IPS-18a (cell line): Measurements from ENCODE around the gene FLNA.
"Not testable (repeated sequence)": the region's sequence is repeated elsewhere in the genome, so short reads cannot be mapped to it uniquely, and the experiment has no call there.

Experiments
- H3K27ac ChIP-seq: one replicate; pipeline ENCODE4 v1.5.1; 2013; ENCODE audit warnings: low read length
- H3K27me3 ChIP-seq: one replicate; pipeline ENCODE4 v1.6.1; 2013; ENCODE audit warnings: mild to moderate bottlenecking, low read length; ENCODE audit not compliant: control insufficient read depth, insufficient read depth
- H3K36me3 ChIP-seq: one replicate; pipeline ENCODE4 v1.6.1; 2013; ENCODE audit warnings: low read depth, low read length; ENCODE audit not compliant: control insufficient read depth
- H3K4me1 ChIP-seq: one replicate; pipeline ENCODE4 v1.6.1; 2013; ENCODE audit warnings: low read depth, low read length; ENCODE audit not compliant: control insufficient read depth
- H3K4me3 ChIP-seq: one replicate; pipeline ENCODE4 v1.5.1; 2013; ENCODE audit warnings: low read length
- H3K9ac ChIP-seq: one replicate; pipeline ENCODE4 v1.6.1; 2013; ENCODE audit warnings: mild to moderate bottlenecking, low read length, moderate library complexity
- H3K9me3 ChIP-seq: one replicate; pipeline ENCODE4 v1.6.1; 2013; ENCODE audit warnings: low read depth, low read length; ENCODE audit not compliant: control insufficient read depth

FLNA gene

GRCh38 chrX:154396973-154397887 lies 22.8 kb upstream of the FLNA start:
- H3K27me3 ChIP-seq: no peaks in the 10 kb centered on the region
- H3K4me1 ChIP-seq: no peaks in the 10 kb centered on the region
- H3K36me3 ChIP-seq: peaks cover 22% of the 10 kb centered on the region
- H3K27ac ChIP-seq: peak overlapping the region; percentile 94
- peak overlapping the region; percentile 99 for H3K9ac ChIP-seq
- H3K4me3 ChIP-seq: peak overlapping the region; percentile 87
- peaks cover 4% of the 10 kb centered on the region for H3K9me3 ChIP-seq

GRCh38 chrX:154396363-154396762 lies 21.9 kb upstream of the FLNA start:
- not testable (repeated sequence) for H3K27ac ChIP-seq, H3K4me3 ChIP-seq, H3K4me1 ChIP-seq, H3K9ac ChIP-seq, H3K9me3 ChIP-seq, H3K27me3 ChIP-seq
- peaks cover 22% of the 10 kb centered on the region for H3K36me3 ChIP-seq

GRCh38 chrX:154389812-154390747 lies 15.6 kb upstream of the FLNA start:
- not testable (repeated sequence) for H3K4me1 ChIP-seq, H3K27ac ChIP-seq, H3K9me3 ChIP-seq, H3K4me3 ChIP-seq, H3K36me3 ChIP-seq, H3K27me3 ChIP-seq, H3K9ac ChIP-seq

GRCh38 chrX:154388649-154389048 lies 14.2 kb upstream of the FLNA start:
- not testable (repeated sequence) for H3K27ac ChIP-seq, H3K27me3 ChIP-seq, H3K4me1 ChIP-seq, H3K9me3 ChIP-seq, H3K9ac ChIP-seq, H3K36me3 ChIP-seq, H3K4me3 ChIP-seq

GRCh38 chrX:154388094-154388493 lies 13.7 kb upstream of the FLNA start:
- H3K9me3 ChIP-seq, H3K4me3 ChIP-seq, H3K9ac ChIP-seq, H3K27ac ChIP-seq, H3K27me3 ChIP-seq, H3K4me1 ChIP-seq, H3K36me3 ChIP-seq: not testable (repeated sequence)

GRCh38 chrX:154384284-154384892 lies 10.0 kb upstream of the FLNA start:
- H3K27ac ChIP-seq: no peak overlapping the region
- no peaks in the 10 kb centered on the region for H3K36me3 ChIP-seq
- no peaks in the 10 kb centered on the region for H3K27me3 ChIP-seq
- no peak overlapping the region for H3K4me3 ChIP-seq
- H3K9me3 ChIP-seq: no peaks in the 10 kb centered on the region
- no peak overlapping the region for H3K9ac ChIP-seq
- peaks cover 8% of the 10 kb centered on the region for H3K4me1 ChIP-seq

GRCh38 chrX:154383359-154384283 lies 9.2 kb upstream of the FLNA start:
- Histone ChIP-seq H3K36me3 (no peaks in the 10 kb centered on the region), H3K27me3 (no peaks in the 10 kb centered on the region), H3K9ac (no peak overlapping the region), H3K27ac (no peak overlapping the region), H3K4me3 (no peak overlapping the region), H3K9me3 (no peaks in the 10 kb centered on the region), H3K4me1 (peaks cover 8% of the 10 kb centered on the region)

GRCh38 chrX:154382483-154383069 lies 8.1 kb upstream of the FLNA start:
- Histone ChIP-seq H3K9ac (no peak overlapping the region), H3K27me3 (no peaks in the 10 kb centered on the region), H3K4me3 (no peak overlapping the region), H3K9me3 (no peaks in the 10 kb centered on the region), H3K27ac (no peak overlapping the region), H3K4me1 (peaks cover 8% of the 10 kb centered on the region), H3K36me3 (no peaks in the 10 kb centered on the region)

GRCh38 chrX:154381271-154381670 lies 6.8 kb upstream of the FLNA start:
- Histone ChIP-seq H3K9me3 (no peaks in the 10 kb centered on the region), H3K4me3 (peak overlapping the region; percentile 47), H3K9ac (peak overlapping the region; percentile 52), H3K36me3 (no peaks in the 10 kb centered on the region), H3K4me1 (peaks cover 8% of the 10 kb centered on the region), H3K27me3 (no peaks in the 10 kb centered on the region), H3K27ac (peak overlapping the region; percentile 75)

- Histone ChIP-seq H3K9me3 (no peaks in the 10 kb centered on the region), H3K27me3 (no peaks in the 10 kb centered on the region), H3K27ac (no peak overlapping the region), H3K4me1 (peaks cover 8% of the 10 kb centered on the region), H3K4me3 (peak overlapping the region; percentile 60), H3K9ac (no peak overlapping the region), H3K36me3 (no peaks in the 10 kb centered on the region)
Measured at GRCh38 chrX:154380787-154381186, 6.4 kb upstream of the FLNA start.
